OCI-LY7 (cell line): Measurements from ENCODE around the gene HDAC4. TPM values are rescaled to one million over a fixed set of nuclear protein-coding genes. Genes with fewer than 3 reads are reported as not detected.

ENCODE experiments used
- BruUV-seq: library from RNA; stranded (reverse); fragments of 400-500 nt; replicated peaks from 2 replicates; lab custom pipeline; 2021; lab: Mats Ljungman, UMichigan
- CTCF ChIA-PET: fragments of 300-600 bp; sonication (Branson Sonifier 250); formaldehyde crosslinking; loops from one replicate; lab custom pipeline; 2022; ENCODE audit warnings: antibody characterized with exemption; ENCODE audit not compliant: unreplicated experiment; lab: Charles Lee
- POLR2A ChIA-PET: fragments of 300-600 bp; sonication (Branson Sonifier 250); formaldehyde crosslinking; loops from one replicate; lab custom pipeline; 2022; ENCODE audit warnings: antibody characterized with exemption; lab: Charles Lee
- DNase-seq: peaks from one replicate; pipeline ENCODE4 v3.0.0-alpha.2; 2015; ENCODE audit warnings: low spot score
- H2AFZ ChIP-seq: fragments of 200-600 bp; sonication (generic), shearing (Covaris generic); 2 replicates; pipeline ENCODE4 v1.6.1; 2014; ENCODE audit warnings: mild to moderate bottlenecking, antibody characterized with exemption, low read length, moderate library complexity
- H3K27ac ChIP-seq: fragments of 200-600 bp; sonication (generic); 2 replicates; pipeline ENCODE4 v1.5.1; 2014; ENCODE audit warnings: mixed run types, low read depth, mild to moderate bottlenecking, moderate library complexity, low read length, inconsistent platforms; ENCODE audit not compliant: poor library complexity, severe bottlenecking
- H3K36me3 ChIP-seq: fragments of 200-600 bp; sonication (generic); 2 replicates; pipeline ENCODE4 v1.6.1; 2014; ENCODE audit warnings: mild to moderate bottlenecking, antibody characterized with exemption, low read length, moderate library complexity, mixed read lengths; ENCODE audit not compliant: insufficient read depth
- H3K4me1 ChIP-seq: fragments of 200-600 bp; sonication (generic); 2 replicates; pipeline ENCODE4 v1.5.1; 2014; ENCODE audit warnings: mild to moderate bottlenecking, low read length; ENCODE audit not compliant: insufficient read depth, poor library complexity, severe bottlenecking
- H3K4me2 ChIP-seq: fragments of 200-600 bp; sonication (generic); 2 replicates; pipeline ENCODE4 v1.6.1; 2014; ENCODE audit warnings: mild to moderate bottlenecking, low read length
- H3K4me3 ChIP-seq: fragments of 200-600 bp; sonication (generic); 2 replicates; pipeline ENCODE4 v1.5.1; 2014; ENCODE audit warnings: mild to moderate bottlenecking, low read depth, low read length; ENCODE audit not compliant: poor library complexity, severe bottlenecking
- H3K79me2 ChIP-seq: fragments of 200-600 bp; sonication (generic); 2 replicates; pipeline ENCODE4 v1.6.1; 2016; ENCODE audit warnings: low read depth, mild to moderate bottlenecking, low read length, moderate library complexity, mixed read lengths; ENCODE audit not compliant: insufficient read depth
- H3K9me2 ChIP-seq: fragments of 200-600 bp; sonication (generic); 2 replicates; pipeline ENCODE4 v1.6.1; 2016; ENCODE audit warnings: mild to moderate bottlenecking, low read length, mixed read lengths; ENCODE audit not compliant: insufficient read depth
- H3K9me3 ChIP-seq: fragments of 200-600 bp; sonication (generic); 2 replicates; pipeline ENCODE4 v1.6.1; 2014; ENCODE audit warnings: mild to moderate bottlenecking, mixed run types, low read length, mixed read lengths
- H4K20me1 ChIP-seq: fragments of 200-600 bp; sonication (generic); 2 replicates; pipeline ENCODE4 v1.6.1; 2014; ENCODE audit warnings: mild to moderate bottlenecking, antibody characterized with exemption, low read length, moderate library complexity, mixed read lengths; ENCODE audit not compliant: insufficient read depth
- CTCF ChIP-seq: fragments of 200-600 bp; sonication (generic); conservative IDR thresholded peaks from 2 replicates; pipeline ENCODE4 v1.5.1; 2014; ENCODE audit warnings: mild to moderate bottlenecking, antibody characterized with exemption, low read length, moderate library complexity, mixed read lengths
- EZH2phosphoT487 ChIP-seq: fragments of 200-600 bp; sonication (generic); IDR thresholded peaks from 2 replicates; pipeline ENCODE4 v1.6.1; 2018; ENCODE audit warnings: low read depth, borderline replicate concordance, mild to moderate bottlenecking, mixed run types, antibody characterized with exemption, low read length, moderate library complexity, mixed read lengths
- intact Hi-C: fragments of 100-400 bp; cut with micrococcal nuclease; formaldehyde crosslinking; loops from one replicate; pipeline ENCODE4 v1.10.0; 2022; ENCODE audit not compliant: unreplicated experiment
- total RNA-seq, 2 experiments: library from RNA; depleted of rRNA in 1 of 2; stranded (reverse); fragments of >200 nt in 1 of 2; shearing (Covaris generic) in 1 of 2; gene quantifications; 2 replicates each; pipeline ENCODE4 v1.2.3, GENCODE V29; 2014 to 2022

Gene HDAC4
- total RNA-seq, 2 experiments from 2014 or later: 10.2 to 20.6 TPM

GRCh38 chr2:239156516-239157265 lies 244.1 kb downstream of the HDAC4 start:
- H3K4me1 ChIP-seq: no peaks in the 10 kb centered on the region
- POLR2A ChIA-PET: no interaction called here
- intact Hi-C loops: no loop called here
- no peak overlapping the region for H2AFZ ChIP-seq
- H3K36me3 ChIP-seq: no peaks in the 10 kb centered on the region
- TF ChIP-seq CTCF (no peak), EZH2phosphoT487 (no peak)
- H3K9me3 ChIP-seq: no peaks in the 10 kb centered on the region
- H3K79me2 ChIP-seq: no peaks in the 10 kb centered on the region
- no peak overlapping the region for H3K4me2 ChIP-seq
- CTCF ChIA-PET: no interaction called here
- DNase-seq: no peak
- H3K27ac ChIP-seq: no peak overlapping the region
- no peak overlapping the region for H3K4me3 ChIP-seq
- no TSS peak for BruUV-seq
- H3K9me2 ChIP-seq: no peaks in the 10 kb centered on the region
- H4K20me1 ChIP-seq: no peaks in the 10 kb centered on the region

GRCh38 chr2:239155806-239156480 lies 244.9 kb downstream of the HDAC4 start:
- POLR2A ChIA-PET: interaction anchor here (0.6 kb wide), 1 partner anchor 375 kb away, joined by 3 read pairs; no protein-coding TSS in a partner anchor
- no peaks in the 10 kb centered on the region for H3K9me2 ChIP-seq
- H3K4me1 ChIP-seq: peaks cover under 1% of the 10 kb centered on the region
- no peak overlapping the region for H2AFZ ChIP-seq
- no peaks in the 10 kb centered on the region for H4K20me1 ChIP-seq
- H3K36me3 ChIP-seq: no peaks in the 10 kb centered on the region
- no peaks in the 10 kb centered on the region for H3K9me3 ChIP-seq
- H3K4me3 ChIP-seq: no peak overlapping the region
- intact Hi-C loops: no loop called here
- no peak for DNase-seq
- TF ChIP-seq CTCF (no peak), EZH2phosphoT487 (no peak)
- no peaks in the 10 kb centered on the region for H3K79me2 ChIP-seq
- no peak overlapping the region for H3K27ac ChIP-seq
- CTCF ChIA-PET: no interaction called here
- no TSS peak for BruUV-seq
- no peak overlapping the region for H3K4me2 ChIP-seq
